Astrocyte (in vitro differentiated cells and primary cell): ENCODE data around the gene SPINK6.

ENCODE experiments used
- CTCF ChIP-seq: IDR thresholded peaks from 2 replicates; pipeline ENCODE4 v1.5.1; 2011; ENCODE audit warnings: low read depth, mild to moderate bottlenecking, inconsistent platforms, low read length, moderate library complexity; ENCODE audit not compliant: insufficient read depth
- EZH2 ChIP-seq: IDR thresholded peaks from 2 replicates; pipeline ENCODE4 v1.6.1; 2012; ENCODE audit warnings: mild to moderate bottlenecking, low read length, inconsistent platforms; ENCODE audit not compliant: insufficient read depth

GRCh38 chr5:148166550-148167283 is 36.1 kb upstream of the SPINK6 start:
- TF ChIP-seq CTCF (no peak), EZH2 (no peak)
